Muscle of back (tissue), 11 donors: ENCODE results near the gene PGRMC2. TPM values are rescaled to one million over a fixed set of nuclear protein-coding genes. Genes with fewer than 3 reads are reported as not detected.
A peak's percentile ranks its signal among the peaks of the same experiment; 100 is the strongest.
"Not testable (repeated sequence)": the region's sequence is repeated elsewhere in the genome, so short reads cannot be mapped to it uniquely, and the experiment has no call there.

Source experiments
- DNase-seq, 3 donors: peaks; one replicate each; pipeline versions ENCODE4 v3.0.0 to v3.0.0-alpha.2; 2013
- polyA plus RNA-seq, 10 donors: library from polyadenylated mRNA; unstranded; fragments of 120-200 nt; gene quantifications; one replicate each; pipeline ENCODE4 v1.2.1, GENCODE V29; 2013; ENCODE audit not compliant: insufficient read length in 10 of 10

The PGRMC2 gene
- polyA plus RNA-seq, 10 donors, result 64.2 to 88.5 (median 76.9) TPM

DNA sequence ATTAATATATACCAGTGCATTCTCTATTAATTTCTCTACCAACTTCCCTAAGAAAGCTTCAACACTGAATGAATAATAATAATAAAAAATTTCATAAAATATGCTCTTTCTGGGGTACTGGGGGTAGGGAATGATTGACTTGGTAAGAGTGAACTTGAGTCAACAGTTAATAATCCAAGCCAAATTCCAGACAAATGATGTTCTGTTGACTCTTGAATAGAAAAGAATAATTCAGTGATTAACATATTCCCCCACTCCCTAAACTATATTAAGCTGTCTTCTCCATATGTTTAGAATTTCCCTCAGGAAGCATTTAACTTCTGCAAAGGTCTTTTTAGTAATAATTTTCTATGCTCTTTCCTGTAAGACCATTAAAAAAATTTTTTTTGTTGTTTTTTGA lies 12.3 kb downstream of the PGRMC2 start:
- DNase-seq, result peak in 1 of 3 donors; percentile 42

DNA sequence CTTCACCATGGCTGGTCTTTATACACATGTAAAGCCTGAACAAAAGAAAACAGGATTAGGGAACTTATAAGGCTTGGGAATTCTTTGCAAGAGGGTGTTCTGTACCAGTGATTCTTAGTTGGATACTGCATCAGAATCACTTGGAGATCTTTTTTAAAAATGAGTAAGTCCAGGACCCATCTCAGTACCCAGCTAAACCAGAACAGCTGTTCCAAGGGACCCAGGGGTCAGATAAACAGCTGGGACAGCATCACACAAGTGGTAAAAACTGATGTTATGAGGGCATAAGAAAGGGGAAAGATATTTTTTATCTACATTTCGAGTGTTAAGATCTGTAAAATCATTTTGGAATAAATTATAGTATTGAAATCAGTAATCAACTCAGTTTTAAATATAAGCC lies 16.1 kb downstream of the PGRMC2 start:
- no peak for DNase-seq

DNA sequence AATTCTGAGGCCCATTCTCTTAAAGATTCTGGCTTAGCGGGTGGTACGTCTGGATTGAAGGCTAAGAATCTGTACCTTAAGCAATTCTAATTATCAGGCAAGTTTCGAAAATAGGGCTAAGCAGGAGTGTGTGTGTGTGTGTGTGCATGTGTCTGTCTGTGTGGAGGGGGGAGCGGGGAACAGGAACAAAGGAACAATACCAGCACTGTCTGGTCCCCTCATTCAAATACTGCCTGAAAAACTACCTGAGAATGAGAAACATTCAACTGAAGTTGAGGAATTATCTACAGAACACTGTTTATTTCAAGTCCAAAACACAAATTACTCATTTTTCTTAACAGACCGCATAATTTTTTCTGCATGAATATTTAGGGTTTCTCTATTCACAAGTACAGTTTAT lies 18.6 kb downstream of the PGRMC2 start:
- no peak for DNase-seq

DNA sequence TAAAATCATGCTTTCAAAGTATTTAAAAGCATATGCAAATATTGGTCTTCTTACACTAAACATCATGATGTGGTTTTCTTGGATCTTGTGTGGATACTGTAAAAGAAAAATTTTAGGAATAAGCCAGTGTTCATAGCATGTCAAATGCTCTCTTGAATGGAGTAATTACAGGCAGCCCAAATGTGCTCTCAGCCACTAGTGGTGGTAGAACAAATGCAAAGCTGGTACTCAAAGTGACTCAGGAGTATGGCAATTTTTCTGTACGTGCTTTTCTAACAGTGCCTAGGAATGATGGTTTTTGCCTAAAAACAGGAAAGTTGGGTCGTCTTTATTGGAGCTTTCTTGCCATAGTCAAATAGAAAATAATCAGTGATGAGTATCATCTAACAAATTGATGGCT lies 19.9 kb downstream of the PGRMC2 start:
- no peak for DNase-seq

DNA sequence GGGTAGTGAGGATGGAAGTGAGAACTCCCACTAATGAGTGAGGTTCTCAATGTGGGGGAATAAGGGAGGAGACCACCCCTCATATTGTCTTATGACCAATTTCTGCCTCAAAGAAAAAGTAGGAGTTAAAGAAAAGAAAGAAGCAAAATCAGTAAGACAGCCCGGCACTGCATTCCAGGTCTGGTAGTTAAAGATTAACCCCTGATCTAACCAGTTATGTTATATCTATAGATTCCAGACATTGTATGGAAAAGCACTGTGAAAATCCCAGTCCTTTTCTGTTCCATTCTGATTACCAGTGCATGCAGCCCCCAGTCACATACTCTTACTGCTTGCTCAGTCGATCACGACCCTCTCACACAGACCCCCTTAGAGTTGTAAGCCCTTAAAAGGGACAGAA lies 20.4 kb downstream of the PGRMC2 start:
- not testable (repeated sequence) for DNase-seq

DNA sequence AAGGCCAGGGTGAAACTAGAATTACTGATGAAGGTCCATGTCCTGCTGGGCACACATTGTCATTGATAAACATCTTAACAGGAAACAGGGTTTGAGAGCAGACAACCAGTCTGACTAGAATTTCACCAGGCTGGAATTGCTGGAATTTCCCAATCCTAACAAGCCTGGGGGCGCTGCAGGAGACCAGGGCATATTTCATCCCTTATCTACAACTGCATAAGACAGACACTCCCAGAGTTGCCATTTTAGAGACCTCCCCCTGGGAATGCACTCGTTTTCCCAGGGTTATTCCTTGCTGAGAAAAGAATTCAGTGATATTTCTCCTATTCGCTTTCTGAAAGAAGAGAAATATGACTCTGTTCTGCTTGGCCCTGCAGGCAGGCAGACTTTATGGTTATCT lies 22.1 kb downstream of the PGRMC2 start:
- not testable (repeated sequence) for DNase-seq

DNA sequence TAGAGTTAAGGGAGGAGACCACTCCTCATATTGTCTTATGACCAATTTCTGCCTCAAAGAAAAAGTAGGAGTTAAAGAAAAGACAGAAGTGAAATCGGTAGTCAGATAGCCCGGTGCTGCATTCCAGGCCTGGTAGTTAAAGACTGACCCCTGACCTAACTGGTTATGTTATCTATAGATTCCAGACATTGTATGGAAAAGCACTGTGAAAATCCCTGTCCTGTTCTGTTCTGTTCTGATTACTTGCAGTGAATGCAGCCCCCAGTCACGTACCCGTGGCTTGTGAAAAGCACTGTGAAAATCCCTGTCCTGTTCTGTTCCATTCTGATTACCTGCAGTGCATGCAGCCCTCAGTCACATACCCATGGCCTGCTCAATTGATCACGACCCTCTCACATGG lies 27.7 kb downstream of the PGRMC2 start:
- not testable (repeated sequence) for DNase-seq

DNA sequence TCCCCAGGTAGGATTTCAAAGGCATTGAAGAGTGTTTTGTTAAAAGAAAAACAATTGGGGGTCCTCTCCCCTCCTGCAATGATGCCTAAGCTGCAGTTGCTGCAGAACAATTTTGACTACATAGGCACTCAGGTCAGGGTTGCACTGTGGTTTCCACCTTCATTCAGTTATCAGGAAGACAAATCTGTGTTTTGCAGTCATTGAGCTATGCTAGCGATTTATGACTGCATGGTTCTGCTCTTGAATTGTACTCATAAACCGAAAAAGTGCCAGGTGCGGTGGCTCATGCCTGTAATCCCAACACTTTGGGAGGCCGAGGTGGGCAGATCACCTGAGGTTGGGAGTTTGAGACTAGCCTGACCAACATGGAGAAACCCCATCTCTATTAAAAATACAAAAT lies 29.4 kb downstream of the PGRMC2 start:
- not testable (repeated sequence) for DNase-seq

DNA sequence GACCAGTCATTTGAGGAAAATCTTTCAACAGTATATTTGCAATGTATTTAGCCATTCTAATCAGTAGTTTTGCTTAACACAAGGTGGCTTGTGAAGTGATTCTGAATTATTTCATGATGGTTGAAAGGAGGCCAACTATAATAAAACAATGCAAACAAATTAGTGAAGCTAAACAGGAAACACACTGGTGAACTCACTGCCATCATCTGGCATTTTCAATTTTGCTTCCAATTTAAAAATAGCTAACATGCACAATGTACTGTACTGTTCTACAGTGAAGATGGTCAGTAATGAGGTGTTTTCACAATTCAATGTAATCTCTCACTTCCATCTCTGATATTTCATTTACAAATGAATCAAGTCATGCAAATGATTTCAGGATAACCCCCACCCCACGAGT lies 31.1 kb downstream of the PGRMC2 start:
- DNase-seq, result no peak

DNA sequence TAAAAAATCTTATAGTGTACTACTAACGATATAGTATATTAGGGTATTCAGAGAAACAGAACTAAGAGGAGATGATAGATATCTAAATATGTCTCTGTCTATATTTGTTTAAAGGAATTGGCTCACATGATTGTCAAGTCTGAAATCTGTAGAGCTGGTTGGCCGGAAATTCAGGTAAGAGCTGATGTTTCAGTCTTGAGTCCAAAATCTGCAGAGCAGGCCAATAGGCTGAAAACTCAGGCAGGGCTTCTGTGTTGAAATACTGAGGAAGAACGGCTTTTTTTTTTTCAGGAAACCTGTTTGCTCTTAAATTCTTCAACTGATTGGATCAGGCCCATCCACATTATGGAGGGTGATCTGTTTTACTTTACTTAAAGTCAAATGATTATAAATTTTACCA lies 31.7 kb downstream of the PGRMC2 start:
- no peak for DNase-seq

DNA sequence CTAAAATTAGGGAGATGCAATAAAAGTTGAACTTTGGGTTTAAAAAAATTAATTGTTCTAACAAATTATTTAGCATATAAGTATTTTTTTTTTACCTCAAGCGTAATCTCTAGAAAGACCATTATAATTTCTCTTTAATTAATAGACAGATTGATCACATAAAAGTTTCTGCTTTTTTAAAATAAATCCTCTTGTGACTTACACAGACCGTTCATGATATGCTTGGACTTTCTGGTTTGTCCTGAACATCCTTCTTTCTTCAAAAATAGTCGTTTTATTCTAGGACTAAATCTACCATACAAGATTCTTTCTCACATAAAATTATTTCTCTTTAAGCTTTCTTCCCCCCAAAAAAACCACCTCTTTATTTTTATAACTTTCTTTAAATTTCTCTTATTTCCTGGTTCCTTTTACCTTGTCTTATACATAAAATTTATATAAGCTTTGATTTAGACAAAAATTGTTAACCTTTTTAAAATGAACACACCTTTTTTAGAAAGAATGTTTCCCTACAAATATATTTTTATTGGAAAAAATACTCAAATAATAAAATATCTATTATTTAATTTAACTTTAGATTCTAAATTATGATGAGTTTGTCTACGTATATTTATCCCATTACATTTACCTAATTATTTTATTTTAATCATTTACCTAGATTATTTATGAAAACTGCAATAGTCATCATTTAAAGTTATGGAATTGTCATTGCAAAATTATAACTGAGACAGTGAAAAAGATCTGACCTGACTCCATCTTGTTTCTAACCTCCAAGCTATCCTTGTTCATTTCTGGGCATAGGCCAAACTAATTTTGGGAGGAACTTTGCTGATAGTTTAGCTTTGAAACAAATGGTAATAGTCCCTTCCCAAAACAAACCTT lies 37.6 kb downstream of the PGRMC2 start:
- no peak for DNase-seq

DNA sequence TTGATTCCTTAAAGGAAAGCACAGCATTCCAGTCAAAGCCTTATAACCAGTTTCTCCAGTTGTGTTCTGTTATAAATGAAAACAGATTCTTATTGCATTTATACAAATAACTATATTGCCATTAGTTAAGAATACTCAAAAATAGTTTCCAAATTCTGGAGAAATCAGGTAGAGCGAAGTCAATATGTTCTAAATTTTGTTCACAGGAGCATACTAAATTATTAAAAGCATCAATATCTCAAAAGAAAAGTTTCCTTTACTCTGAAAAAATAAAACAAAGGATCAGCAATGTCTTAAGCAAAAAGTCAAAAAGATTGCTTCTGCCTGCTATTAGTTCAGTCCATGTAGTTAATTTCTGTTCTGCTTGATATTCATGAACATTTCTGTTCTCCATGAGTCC lies 39.7 kb downstream of the PGRMC2 start:
- no peak for DNase-seq

DNA sequence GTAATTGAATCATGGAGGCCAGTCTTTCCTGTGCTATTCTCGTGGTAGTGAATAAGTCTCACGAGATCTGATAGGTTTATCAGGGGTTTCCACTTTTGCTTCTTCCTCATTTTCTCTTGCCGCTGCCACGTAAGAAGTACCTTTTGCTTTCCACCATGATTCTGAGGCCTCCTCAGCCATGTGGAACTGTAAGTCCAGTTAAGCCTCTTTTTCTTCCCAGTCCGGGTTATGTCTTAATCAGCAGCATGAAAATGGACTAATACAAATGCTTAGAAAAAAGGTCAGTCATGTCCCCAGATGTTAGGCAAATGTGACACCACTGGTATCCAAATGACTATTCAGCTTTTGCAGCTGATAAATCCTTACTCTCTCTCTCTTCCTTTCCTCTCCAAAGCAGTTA lies 42.2 kb downstream of the PGRMC2 start:
- not testable (repeated sequence) for DNase-seq

DNA sequence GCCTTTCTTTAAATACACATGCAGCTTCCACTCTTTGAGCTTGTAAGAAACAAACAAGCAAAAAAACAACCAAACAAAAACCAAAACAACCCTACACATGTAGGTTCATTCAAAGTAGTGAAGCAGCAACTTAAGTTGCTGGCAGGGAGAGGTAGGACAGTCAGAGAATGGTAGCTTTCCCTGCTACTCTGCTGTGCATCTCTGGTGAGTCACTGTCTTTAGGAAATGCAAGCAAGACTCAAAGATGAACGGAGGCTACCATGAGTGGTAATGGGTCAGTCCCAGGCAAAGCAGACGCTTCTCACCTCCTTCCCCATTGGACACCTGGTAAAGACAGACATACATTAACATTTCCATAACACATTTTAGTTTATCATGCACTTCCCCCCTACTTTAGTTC lies 43.2 kb downstream of the PGRMC2 start:
- no peak for DNase-seq

DNA sequence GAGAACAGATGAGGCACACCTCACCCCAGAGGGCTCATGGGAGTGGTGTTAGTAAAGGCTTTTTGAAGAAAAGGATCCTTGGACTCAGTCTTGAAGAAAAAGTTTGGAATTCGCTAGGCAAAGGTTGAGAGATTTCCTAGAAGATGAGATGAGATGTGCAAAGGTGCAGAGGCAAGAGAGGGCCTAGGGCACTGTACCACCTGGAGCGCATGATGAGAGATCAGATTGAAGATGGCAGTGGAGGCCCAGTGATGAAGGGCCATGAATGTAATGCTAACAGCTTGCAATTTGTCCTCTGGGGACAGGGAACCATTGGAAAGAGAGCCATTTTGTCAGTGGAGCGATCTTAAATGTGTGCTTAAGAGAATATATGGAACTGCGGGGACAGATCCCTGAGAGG lies 45.0 kb downstream of the PGRMC2 start:
- DNase-seq, result no peak

DNA sequence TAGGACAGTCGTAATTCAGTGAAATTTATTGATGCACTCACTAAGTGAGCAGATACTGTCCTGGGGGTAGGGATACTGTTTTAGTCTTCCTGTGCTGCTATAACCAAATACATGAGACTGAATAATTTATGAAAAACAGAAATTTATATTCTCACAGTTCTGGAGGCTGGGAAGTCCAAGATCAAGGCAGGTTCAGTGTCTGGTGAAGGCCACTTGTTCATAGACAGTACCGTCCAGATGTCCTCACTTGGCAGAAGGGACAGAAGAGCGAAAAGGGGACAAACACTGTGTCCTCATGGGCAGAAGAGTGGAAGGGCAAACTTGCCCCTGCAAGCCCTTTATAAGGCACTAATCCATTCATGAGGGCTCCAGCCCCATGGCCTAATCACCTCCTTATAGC lies 45.6 kb downstream of the PGRMC2 start:
- no peak for DNase-seq

DNA sequence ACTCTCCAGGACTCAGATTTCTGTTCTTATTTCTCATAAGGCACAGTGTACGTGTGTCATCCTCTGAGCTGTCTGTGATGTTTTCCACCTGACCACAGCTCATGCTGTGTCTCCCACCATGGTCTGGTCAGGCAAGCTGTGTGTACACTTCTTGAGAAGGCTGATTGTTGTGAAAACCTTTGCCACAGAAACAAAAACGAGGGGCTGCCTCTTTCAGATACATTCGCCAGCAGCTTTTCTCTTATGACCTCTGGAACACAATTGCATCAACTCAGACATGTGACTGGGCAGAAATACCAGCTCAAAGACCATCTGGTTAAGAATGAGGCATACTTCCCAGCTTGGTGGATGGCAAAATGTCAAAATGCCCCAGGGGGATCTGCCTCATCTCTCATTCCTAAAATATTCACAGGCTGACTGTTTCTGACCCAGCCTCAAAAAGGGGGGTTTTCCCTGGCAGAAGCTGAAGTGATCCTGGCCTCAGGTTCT lies 46.1 kb downstream of the PGRMC2 start:
- DNase-seq, result peak in 2 of 3 donors; percentile 30 to 90

DNA sequence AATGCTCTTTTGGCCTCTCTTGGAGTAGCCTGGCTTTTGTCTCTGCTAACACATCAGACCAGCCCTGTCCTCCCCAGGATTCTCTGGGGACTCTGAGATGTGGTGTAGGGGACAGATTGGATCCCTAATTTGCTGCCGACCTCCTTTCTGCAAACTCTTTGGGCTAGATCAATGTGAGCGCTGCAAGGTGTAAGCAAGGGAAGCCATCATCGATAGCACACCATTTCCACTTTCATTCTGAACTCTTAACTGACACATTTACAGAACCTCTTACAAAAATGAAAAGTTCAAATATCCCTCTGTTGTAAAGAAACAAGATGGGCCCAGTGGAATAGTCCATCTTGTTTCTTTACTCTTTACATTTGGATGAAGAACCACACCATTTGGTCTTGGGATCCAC lies 46.6 kb downstream of the PGRMC2 start:
- no peak for DNase-seq

DNA sequence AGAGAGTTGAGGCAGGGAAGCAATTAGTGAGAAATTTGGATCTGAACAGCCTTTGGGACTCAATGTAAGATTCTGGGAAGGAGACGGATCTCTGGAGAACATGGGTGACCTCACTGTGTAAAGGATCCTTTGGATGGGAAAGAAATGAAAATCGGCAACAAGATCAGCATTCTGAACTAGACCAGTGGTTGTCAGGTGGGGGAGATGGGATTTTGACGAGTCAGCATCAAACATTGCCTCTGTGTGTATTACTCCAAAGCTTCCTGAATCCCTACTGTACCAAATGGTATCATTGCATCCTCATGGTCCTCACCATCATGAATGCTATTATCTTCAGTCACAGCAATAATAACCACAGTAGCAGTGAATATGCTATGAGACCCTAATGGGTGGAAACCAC lies 52.8 kb downstream of the PGRMC2 start:
- no peak for DNase-seq

DNA sequence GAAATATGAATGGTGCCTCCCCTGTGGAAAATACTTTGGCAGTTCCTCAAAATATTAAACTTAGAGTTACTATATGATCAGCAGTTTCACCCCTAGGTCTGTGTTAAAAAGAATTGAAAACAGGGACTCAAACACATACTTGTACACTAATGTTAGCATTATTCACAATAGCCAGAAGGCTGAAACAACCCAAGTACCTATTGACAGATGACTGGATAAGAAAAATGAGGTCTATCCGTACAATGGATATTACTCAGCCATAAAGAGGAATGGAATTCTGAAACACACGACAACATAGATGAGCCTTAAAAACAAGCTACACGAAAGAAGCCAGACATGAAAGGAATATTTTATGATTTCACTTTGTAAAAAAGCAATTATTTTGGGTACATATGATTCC lies 54.9 kb downstream of the PGRMC2 start:
- no peak for DNase-seq

DNA sequence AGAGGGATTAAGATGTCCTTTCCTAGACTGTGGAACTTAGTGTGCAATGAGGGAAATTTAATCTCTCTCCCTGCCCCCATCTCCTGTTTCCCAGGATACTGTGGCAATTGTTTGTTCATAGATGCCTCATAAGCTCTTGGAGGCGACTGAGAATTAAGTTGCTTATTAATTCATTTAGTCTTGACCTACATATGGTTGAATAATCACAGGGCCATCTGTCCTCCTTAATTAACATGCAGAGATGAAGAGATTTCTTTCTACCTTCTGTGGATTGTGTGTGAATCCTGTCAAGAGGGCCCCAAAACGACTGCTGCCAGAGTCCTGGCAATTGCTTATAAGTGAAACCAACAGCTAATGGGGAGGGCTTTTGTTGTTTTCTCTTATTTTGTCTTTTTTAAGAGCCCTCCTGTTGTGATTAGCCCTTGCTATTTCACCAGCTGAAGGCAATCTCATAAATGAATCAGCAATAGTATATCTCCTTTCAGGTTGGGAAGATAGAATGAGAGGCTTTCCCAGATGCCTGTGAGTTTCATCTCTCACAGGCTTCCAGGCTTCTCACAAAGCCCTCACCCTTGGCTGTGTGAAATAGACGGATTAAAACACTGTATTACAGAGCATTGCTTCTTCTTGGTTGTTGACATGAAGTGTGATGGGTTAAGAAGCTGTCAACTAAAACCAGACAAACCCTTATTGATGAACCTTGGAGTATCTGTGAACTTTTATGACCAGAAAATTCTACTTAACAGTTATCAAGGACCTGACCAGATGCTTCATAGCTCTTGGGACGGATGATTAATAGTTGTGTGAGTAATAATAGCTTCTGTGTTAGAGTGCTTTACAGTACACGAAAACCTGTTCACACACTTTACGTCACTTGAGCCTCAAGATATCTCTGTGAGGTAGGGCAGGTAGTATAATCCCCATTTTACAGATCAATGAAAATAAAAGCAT lies 58.5 kb downstream of the PGRMC2 start:
- DNase-seq, result no peak

DNA sequence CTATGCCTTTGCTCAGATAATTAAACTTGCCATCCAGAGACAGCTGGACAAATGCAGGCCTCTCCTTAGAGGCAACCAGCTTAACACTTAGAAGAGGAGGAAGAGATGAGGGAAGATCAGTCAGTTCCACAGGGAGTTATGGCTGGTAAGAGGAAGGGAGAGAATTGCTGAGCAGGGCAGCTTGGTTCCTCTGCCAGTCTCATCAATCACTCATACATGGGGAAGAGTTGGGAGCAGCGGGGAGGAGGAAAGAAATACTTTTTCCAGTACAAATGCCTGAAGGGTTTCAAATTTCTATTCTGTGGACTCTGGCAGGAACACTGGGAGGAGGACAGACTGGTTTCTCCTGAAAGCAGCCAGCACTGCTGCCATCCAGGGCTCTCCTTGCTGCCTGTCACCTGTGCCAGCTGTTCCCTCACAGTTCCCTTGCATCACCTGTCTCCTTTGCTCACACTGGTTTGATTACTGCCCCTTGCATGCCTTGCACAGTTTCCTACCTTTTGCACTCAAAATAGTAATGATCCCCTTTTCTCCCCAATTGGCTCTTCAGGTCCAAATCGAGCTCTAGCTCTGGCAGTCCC lies 59.5 kb downstream of the PGRMC2 start:
- DNase-seq, result peak in 1 of 3 donors; percentile 19
